HFF-Myc (cell line): ENCODE data around the gene ABR.
"Not testable (repeated sequence)": the region's sequence is repeated elsewhere in the genome, so short reads cannot be mapped to it uniquely, and the experiment has no call there.

Source experiments
- DNase-seq: peaks from one replicate; pipeline ENCODE4 v3.0.0-alpha.2; 2011; ENCODE audit warnings: low read depth; ENCODE audit errors: extremely low read depth
- H3K4me3 ChIP-seq: replicated peaks from 2 replicates; pipeline ENCODE4 v1.5.1; 2011; ENCODE audit warnings: low read depth, mild to moderate bottlenecking, control low read depth, low read length
- TF ChIP-seq, protein P1 (sequence below): IDR thresholded peaks from 2 replicates; pipeline ENCODE4 v1.5.1; 2012; ENCODE audit warnings: mild to moderate bottlenecking, low read depth, low read length, control low read depth; ENCODE audit errors: missing control alignments

The ABR gene

DNA sequence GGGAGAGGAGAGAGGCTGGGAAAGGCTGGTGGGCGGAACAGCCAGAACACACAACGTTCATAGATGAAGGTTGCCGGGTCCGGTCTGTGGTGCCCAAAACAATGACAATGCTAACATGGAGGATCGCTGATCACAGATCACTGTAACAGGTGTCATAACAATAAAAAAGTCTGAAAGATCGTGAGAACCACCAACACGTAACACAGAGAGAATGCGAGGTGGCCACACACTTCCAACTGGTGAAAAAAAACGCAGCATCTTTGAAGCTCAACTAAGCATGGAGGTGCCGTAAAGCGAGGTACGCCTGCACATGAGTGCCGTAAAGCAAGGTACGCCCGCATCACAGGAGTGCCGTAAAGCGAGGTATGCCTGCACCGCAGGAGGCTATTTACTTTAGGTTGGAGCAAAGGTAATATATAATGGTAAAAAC is 42.3 kb downstream of the ABR start:
- no peak for DNase-seq
- TF ChIP-seq, protein P1, sequence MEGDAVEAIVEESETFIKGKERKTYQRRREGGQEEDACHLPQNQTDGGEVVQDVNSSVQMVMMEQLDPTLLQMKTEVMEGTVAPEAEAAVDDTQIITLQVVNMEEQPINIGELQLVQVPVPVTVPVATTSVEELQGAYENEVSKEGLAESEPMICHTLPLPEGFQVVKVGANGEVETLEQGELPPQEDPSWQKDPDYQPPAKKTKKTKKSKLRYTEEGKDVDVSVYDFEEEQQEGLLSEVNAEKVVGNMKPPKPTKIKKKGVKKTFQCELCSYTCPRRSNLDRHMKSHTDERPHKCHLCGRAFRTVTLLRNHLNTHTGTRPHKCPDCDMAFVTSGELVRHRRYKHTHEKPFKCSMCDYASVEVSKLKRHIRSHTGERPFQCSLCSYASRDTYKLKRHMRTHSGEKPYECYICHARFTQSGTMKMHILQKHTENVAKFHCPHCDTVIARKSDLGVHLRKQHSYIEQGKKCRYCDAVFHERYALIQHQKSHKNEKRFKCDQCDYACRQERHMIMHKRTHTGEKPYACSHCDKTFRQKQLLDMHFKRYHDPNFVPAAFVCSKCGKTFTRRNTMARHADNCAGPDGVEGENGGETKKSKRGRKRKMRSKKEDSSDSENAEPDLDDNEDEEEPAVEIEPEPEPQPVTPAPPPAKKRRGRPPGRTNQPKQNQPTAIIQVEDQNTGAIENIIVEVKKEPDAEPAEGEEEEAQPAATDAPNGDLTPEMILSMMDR: no peak
- no peak overlapping the region for H3K4me3 ChIP-seq

- TF ChIP-seq, protein P1: no peak
- no peak for DNase-seq
- H3K4me3 ChIP-seq: no peak overlapping the region
These were observed 43.0 kb downstream of the ABR start for GRCh38 chr17:1136748-1137147.

- no peak overlapping the region for H3K4me3 ChIP-seq
- no peak for DNase-seq
- TF ChIP-seq, protein P1: no peak
These were observed 45.0 kb downstream of the ABR start for GRCh38 chr17:1134634-1135324.

GRCh38 chr17:1130191-1130590 is 49.6 kb downstream of the ABR start:
- TF ChIP-seq, protein P1: no peak

GRCh38 chr17:1128463-1128862 is 51.3 kb downstream of the ABR start:
- not testable (repeated sequence) for H3K4me3 ChIP-seq, DNase-seq

More at GRCh38 chr17:1130191-1130590, 49.6 kb downstream of the ABR start:
- H3K4me3 ChIP-seq: no peak overlapping the region
- no peak for DNase-seq

GRCh38 chr17:1126801-1127550 is 52.8 kb downstream of the ABR start:
- DNase-seq: no peak
- TF ChIP-seq, protein P1: no peak
- H3K4me3 ChIP-seq: no peak overlapping the region

DNA sequence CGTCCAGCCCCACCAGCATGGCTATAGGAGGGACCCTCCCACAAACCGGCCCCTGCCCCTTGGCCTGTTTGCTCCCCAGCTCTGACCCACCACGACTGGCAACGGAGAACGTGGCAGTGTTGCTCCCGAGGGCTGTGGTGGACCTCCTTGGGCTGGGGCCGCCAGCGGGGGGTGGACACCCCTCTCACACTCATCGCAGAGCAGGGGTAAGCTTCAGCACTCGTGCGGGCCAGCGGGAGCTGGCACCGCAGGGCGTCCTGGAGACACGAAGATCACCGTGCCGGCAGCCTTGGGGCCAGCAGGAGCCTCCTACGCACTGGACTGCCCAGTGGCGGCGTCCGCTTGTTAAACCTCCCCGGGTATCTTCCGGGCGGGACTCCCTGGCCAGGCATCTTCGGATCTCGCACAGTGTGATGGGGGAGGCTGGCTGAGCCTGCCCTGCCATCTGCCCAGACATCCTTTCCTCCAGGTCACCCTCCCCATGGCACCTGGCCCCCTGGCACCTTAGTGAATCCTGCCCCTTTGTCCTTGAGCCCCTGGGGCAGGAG is 53.5 kb downstream of the ABR start:
- TF ChIP-seq, protein P1: no peak
- DNase-seq: no peak
- H3K4me3 ChIP-seq: no peak overlapping the region
